Cardiac fibroblast (primary cell): ENCODE measurements around the gene UBFD1.

Experiments used
- DNase-seq, 2 donors: peaks; one replicate each; pipeline versions ENCODE4 v3.0.0 to v3.0.0-alpha.2; 2010; ENCODE audit warnings: low read depth in 2 of 2
- H3K4me3 ChIP-seq, 2 donors: replicated peaks in 1 of 2; 1 replicate in 1 of 2; 2 replicates in 1 of 2; pipeline ENCODE4 v1.5.1; 2011; ENCODE audit warnings: low read depth in 2 of 2, low read length in 2 of 2, mild to moderate bottlenecking in 2 of 2, moderate library complexity in 1 of 2
- CTCF ChIP-seq: IDR thresholded peaks from one replicate; pipeline ENCODE4 v1.5.1; 2011; ENCODE audit warnings: low read depth, mild to moderate bottlenecking, low read length, inconsistent platforms

The UBFD1 gene

GRCh38 chr16:23527961-23528643 is 29.4 kb upstream of the UBFD1 start:
- TF ChIP-seq CTCF, result no peak
- no peak for DNase-seq
- no peak overlapping the region for H3K4me3 ChIP-seq

DNA sequence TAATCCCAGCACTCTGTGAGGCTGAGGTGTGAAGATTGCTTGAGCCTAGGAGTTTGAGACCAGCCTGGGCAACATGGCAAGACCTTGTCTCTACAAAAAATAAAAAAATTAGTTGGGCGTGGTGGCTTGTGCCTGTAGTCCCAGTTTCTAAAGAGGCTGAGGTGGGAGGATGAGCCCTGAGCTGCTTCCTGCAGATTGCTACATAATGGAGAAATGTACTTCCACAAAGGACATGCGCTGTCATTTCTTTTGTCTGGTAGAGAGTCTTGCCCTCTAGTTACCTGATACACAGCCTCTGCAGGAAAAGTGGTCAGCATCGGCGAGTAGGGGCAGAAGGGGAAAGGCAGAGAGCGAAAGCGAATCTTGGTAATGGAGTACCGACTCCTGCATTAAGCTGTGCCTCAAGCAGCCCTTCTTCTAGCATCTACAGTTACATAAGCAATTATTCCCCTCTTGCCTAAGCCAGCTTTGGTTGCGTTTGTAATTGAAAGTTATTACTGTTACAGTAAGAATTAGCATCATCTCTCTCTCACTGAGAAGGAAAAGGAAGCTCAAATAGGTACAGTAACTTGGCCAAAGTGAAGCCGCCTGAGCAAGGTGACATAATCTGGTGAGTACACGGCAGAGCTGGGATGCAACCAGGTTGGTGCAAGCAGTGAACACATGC is 28.8 kb upstream of the UBFD1 start:
- DNase-seq, result no peak

DNA sequence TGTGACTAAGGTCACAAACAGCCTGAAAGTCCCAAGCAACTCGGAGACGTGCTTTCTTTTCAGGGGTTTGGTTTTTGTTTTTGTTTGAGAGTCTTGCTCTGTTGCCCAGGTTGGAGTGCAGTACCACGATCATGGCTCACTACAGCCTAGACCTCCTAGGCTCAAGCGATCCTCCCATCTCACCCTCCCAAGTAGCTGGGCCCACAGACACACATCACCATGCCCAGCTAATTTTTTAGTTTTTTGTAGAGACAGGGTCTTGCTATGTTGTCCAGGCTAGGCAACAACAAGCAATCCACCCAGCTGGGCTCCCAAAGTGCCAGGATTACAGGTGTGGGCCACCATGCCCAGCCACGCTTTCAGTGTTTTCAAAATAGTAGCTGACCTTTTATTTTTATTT is 27.5 kb upstream of the UBFD1 start:
- DNase-seq, result no peak
- no peak overlapping the region for H3K4me3 ChIP-seq
- no peak for TF ChIP-seq CTCF

More for the DNA sequence above, 28.8 kb upstream of the UBFD1 start:
- no peak overlapping the region for H3K4me3 ChIP-seq
- no peak for TF ChIP-seq CTCF

- DNase-seq, result no peak
- no peak overlapping the region for H3K4me3 ChIP-seq
- no peak for TF ChIP-seq CTCF
These were observed 25.1 kb upstream of the UBFD1 start for GRCh38 chr16:23532448-23532847.

DNA sequence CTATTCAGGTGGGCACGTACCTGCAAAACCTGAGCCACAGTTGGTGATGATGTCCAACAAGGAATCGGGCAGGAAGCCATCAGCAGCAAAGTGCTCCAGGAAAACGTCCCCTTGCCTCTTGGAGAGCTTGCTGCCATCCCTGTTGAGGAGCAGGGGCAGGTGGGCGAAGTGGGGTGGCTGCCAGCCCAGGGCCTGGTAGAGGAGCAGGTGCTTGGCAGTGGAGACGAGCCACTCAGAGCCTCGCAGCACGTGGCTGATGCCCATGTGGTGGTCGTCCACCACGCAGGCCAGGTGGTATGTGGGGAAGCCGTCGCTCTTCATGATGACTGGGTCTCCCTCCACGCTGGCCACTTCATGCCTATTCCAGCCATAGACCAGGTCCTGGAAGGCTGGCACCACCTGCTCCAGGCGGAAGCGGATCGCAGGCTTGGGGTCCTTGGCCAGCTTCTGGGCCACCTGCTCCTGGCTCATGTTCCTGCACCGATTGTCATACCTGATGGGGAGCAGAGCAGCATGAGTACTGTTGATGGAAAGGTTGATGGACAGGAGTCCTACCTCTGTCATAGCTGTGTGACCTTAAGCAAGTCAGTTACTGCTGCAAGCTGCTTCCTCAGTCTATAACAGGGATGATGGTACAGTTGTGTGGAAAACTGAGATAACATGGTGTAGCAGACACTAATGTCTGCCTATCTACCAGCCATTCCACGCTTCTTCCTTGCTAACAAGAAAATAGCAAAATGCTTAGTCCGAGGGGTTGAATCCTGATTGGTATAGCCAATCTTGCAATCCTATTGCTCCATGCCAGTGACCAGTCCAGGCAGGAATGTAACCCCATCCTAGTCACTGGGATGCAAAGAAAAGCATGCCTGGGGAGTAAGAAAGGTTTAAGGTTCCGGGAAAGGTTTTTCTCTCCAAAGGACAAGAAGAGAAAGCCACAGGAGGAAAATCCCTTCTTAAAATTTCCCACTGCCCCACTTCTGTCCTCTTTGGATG is 22.4 kb upstream of the UBFD1 start:
- no peak for DNase-seq

More for the DNA sequence above, 22.4 kb upstream of the UBFD1 start:
- no peak overlapping the region for H3K4me3 ChIP-seq
- TF ChIP-seq CTCF, result no peak
